Adrenal gland (tissue), 12 donors: ENCODE data around the gene ZNF438. TPM values are rescaled to one million over a fixed set of nuclear protein-coding genes. Genes with fewer than 3 reads are reported as not detected.

Experiments
- DNase-seq, 7 donors: peaks; one replicate each; pipeline ENCODE4 v3.0.0-alpha.2; 2019 to 2020
- H3K27ac ChIP-seq, 5 donors: fragments of 200-600 bp; sonication (generic) in 4 of 5; 1 replicate in 3 of 5; 2 replicates in 2 of 5; pipeline versions ENCODE4 v1.5.1 to v1.8.0; 2016 to 2020; ENCODE audit warnings: mild to moderate bottlenecking in 1 of 5
- H3K27me3 ChIP-seq: fragments of 200-600 bp; 2 replicates; pipeline ENCODE4 v1.8.0; 2021
- H3K36me3 ChIP-seq, 2 donors: fragments of 200-600 bp; replicated peaks in 1 of 2; 1 replicate in 1 of 2; 2 replicates in 1 of 2; pipeline versions ENCODE4 v1.5.1 to v1.8.0; 2018 to 2022
- H3K4me1 ChIP-seq, 2 donors: fragments of 200-600 bp; replicated peaks in 1 of 2; 1 replicate in 1 of 2; 2 replicates in 1 of 2; pipeline versions ENCODE4 v1.5.1 to v1.8.0; 2018 to 2021
- H3K4me3 ChIP-seq, 4 donors: fragments of 200-600 bp; sonication (generic) in 3 of 4; one replicate each; pipeline ENCODE4 v1.5.1; 2016 to 2018
- H3K9me3 ChIP-seq, 3 donors: fragments of 200-600 bp; sonication (generic) in 1 of 3; replicated peaks in 1 of 3; 1 replicate in 2 of 3; 2 replicates in 1 of 3; pipeline versions ENCODE4 v1.5.1 to v1.8.0; 2016 to 2021
- CTCF ChIP-seq, 6 experiments: fragments of 450-650 bp in 4 of 6; fragments of 200-600 bp in 2 of 6; sonication (generic) in 1 of 6; IDR thresholded peaks; 1 replicate in 5 of 6; 2 replicates in 1 of 6; pipeline versions ENCODE4 v1.5.1 to v1.8.0; 2016 to 2021; ENCODE audit warnings: antibody characterized with exemption in 6 of 6, mild to moderate bottlenecking in 2 of 6, moderate library complexity in 1 of 6
- POLR2A ChIP-seq, 2 donors: fragments of 450-650 bp; IDR thresholded peaks; one replicate each; pipeline ENCODE4 v1.6.1; 2017; ENCODE audit warnings: antibody characterized with exemption in 2 of 2, mild to moderate bottlenecking in 2 of 2, moderate library complexity in 1 of 2
- WGBS, 4 donors: extraction: QIAGEN DNeasy Blood & Tissue Kit in 2 of 4; methylation state at CpG; one replicate each; pipeline versions ENCODE4 v1.1.5 to v1.1.7; 2013 to 2017; 5-methylcytosine and 5-hydroxymethylcytosine counted together
- intact Hi-C, 2 donors: fragments of 100-400 bp; cut with DNase I; formaldehyde crosslinking; loops; one replicate each; pipeline versions ENCODE4 v1.14.1 to v1.15.0; 2022 to 2023
- polyA plus RNA-seq, 3 donors: library from polyadenylated mRNA; stranded (reverse); fragments of 200-250 nt in 2 of 3; fragments of 350-450 nt in 1 of 3; fragmentation: Illumina TruSeq in 1 of 3; extraction: RNeasy Lipid Tissue Mini Kit (QIAGEN cat#74804) in 1 of 3; gene quantifications; one replicate each; pipeline ENCODE4 v1.2.3, GENCODE V29; 2013 to 2014
- total RNA-seq, 9 donors: library from RNA; depleted of rRNA in 4 of 9; stranded (reverse); fragments of >200 nt in 4 of 9; fragments of 120-200 nt in 1 of 9; fragmentation: NEBNext Ultra II Directional in 1 of 9; extraction: Animal tissue kit (Norgen Biotek cat#: 25700) in 1 of 9; gene quantifications; one replicate each; pipeline versions ENCODE4 v1.1.0 to v1.2.4, GENCODE V29; 2013 to 2023
- donor health status: healthy with polysubstance abuse.
- donor health status: Bipolar disorder and iron deficiency.
- donor health status: DM: yes; HTN: yes; CAD: no.
- donor health status: DM: no; HTN: no; CAD: no.
- donor health status: DM: no; HTN: no; CAD: no.
- donor health status: DM: yes; HTN: yes; CAD: no.

Gene ZNF438
- total and polyA plus RNA-seq, 12 donors: 3.4 to 15.5 (median 5.7) TPM

GRCh38 chr10:30832749-30833627, 198.7 kb downstream of the ZNF438 start:
- no peaks in the 10 kb centered on the region for H3K4me1 ChIP-seq
- 56 to 61% (median 61%) methylated on average over 13 of the region's 13 CpGs for WGBS, 4 donors
- no peak overlapping the region for H3K4me3 ChIP-seq
- peak in 1 of 7 donors; percentile 43 for DNase-seq
- TF ChIP-seq POLR2A (IDR thresholded peaks at IDR 0.05): no peak
- no peak for TF ChIP-seq CTCF (IDR thresholded peaks at IDR 0.05)
- H3K9me3 ChIP-seq: no peaks in the 10 kb centered on the region
- no peak overlapping the region for H3K27ac ChIP-seq
- H3K27me3 ChIP-seq: no peaks in the 10 kb centered on the region
- intact Hi-C loops: no loop called here
- H3K36me3 ChIP-seq: no peaks in the 10 kb centered on the region

- H3K4me3 ChIP-seq: no peak overlapping the region
- intact Hi-C loops: no loop called here
- 73 to 84% (median 80%) methylated on average over 10 of the region's 10 CpGs for WGBS, 4 donors
- no peaks in the 10 kb centered on the region for H3K36me3 ChIP-seq
- no peaks in the 10 kb centered on the region for H3K27me3 ChIP-seq
- TF ChIP-seq CTCF (IDR thresholded peaks at IDR 0.05) (no peak), POLR2A (IDR thresholded peaks at IDR 0.05) (no peak)
- H3K27ac ChIP-seq: no peak overlapping the region
- DNase-seq: no peak
- no peaks in the 10 kb centered on the region for H3K4me1 ChIP-seq
- H3K9me3 ChIP-seq: no peaks in the 10 kb centered on the region
Measured at GRCh38 chr10:30832001-30832748, 199.5 kb downstream of the ZNF438 start.

GRCh38 chr10:30831426-30831825, 200.2 kb downstream of the ZNF438 start:
- intact Hi-C loops: no loop called here
- H3K4me1 ChIP-seq: no peaks in the 10 kb centered on the region
- no peak overlapping the region for H3K4me3 ChIP-seq
- DNase-seq: peak in 1 of 7 donors; percentile 41
- H3K27me3 ChIP-seq: no peaks in the 10 kb centered on the region
- no peaks in the 10 kb centered on the region for H3K36me3 ChIP-seq
- WGBS, 4 donors: 86 to 95% (median 90%) methylated on average over 5 of the region's 5 CpGs
- H3K9me3 ChIP-seq: no peaks in the 10 kb centered on the region
- H3K27ac ChIP-seq: no peak overlapping the region
- TF ChIP-seq POLR2A (IDR thresholded peaks at IDR 0.05) (no peak), CTCF (IDR thresholded peaks at IDR 0.05) (no peak)
